Astrocyte (in vitro differentiated cells and primary cell): ENCODE results near the gene SHISAL1.
"Not testable (repeated sequence)": the region's sequence is repeated elsewhere in the genome, so short reads cannot be mapped to it uniquely, and the experiment has no call there.

Experiments used
- CTCF ChIP-seq: IDR thresholded peaks from 2 replicates; pipeline ENCODE4 v1.5.1; 2011; ENCODE audit warnings: low read depth, mild to moderate bottlenecking, inconsistent platforms, low read length, moderate library complexity; ENCODE audit not compliant: insufficient read depth
- EZH2 ChIP-seq: IDR thresholded peaks from 2 replicates; pipeline ENCODE4 v1.6.1; 2012; ENCODE audit warnings: mild to moderate bottlenecking, low read length, inconsistent platforms; ENCODE audit not compliant: insufficient read depth

- not testable (repeated sequence) for TF ChIP-seq CTCF, EZH2
Observed at GRCh38 chr22:44302363-44302762, 10.4 kb downstream of the SHISAL1 start.
